Gastrocnemius medialis (tissue), 4 donors: ENCODE data around the gene DRP2.
"Not testable (repeated sequence)": the region's sequence is repeated elsewhere in the genome, so short reads cannot be mapped to it uniquely, and the experiment has no call there.

Source experiments
- POLR2A ChIP-seq, 2 donors: fragments of 450-650 bp; IDR thresholded peaks; one replicate each; pipeline ENCODE4 v1.6.1; 2017; ENCODE audit warnings: antibody characterized with exemption in 2 of 2, mild to moderate bottlenecking in 2 of 2, moderate library complexity in 2 of 2
- TF ChIP-seq, protein P1 (sequence below), 5 experiments: fragments of 450-650 bp in 3 of 5; fragments of 200-600 bp in 2 of 5; sonication (generic) in 2 of 5; IDR thresholded peaks in 4 of 5; conservative IDR thresholded peaks in 1 of 5; 1 replicate in 4 of 5; 2 replicates in 1 of 5; pipeline ENCODE4 v1.5.1; 2016 to 2019; ENCODE audit warnings: antibody characterized with exemption in 5 of 5, mild to moderate bottlenecking in 3 of 5, moderate library complexity in 3 of 5

GRCh38 chrX:101295603-101296002 lies 76.0 kb downstream of the DRP2 start:
- TF ChIP-seq, protein P1, sequence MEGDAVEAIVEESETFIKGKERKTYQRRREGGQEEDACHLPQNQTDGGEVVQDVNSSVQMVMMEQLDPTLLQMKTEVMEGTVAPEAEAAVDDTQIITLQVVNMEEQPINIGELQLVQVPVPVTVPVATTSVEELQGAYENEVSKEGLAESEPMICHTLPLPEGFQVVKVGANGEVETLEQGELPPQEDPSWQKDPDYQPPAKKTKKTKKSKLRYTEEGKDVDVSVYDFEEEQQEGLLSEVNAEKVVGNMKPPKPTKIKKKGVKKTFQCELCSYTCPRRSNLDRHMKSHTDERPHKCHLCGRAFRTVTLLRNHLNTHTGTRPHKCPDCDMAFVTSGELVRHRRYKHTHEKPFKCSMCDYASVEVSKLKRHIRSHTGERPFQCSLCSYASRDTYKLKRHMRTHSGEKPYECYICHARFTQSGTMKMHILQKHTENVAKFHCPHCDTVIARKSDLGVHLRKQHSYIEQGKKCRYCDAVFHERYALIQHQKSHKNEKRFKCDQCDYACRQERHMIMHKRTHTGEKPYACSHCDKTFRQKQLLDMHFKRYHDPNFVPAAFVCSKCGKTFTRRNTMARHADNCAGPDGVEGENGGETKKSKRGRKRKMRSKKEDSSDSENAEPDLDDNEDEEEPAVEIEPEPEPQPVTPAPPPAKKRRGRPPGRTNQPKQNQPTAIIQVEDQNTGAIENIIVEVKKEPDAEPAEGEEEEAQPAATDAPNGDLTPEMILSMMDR (IDR thresholded peaks at IDR 0.05 in 4 of 5, conservative IDR thresholded peaks at IDR 0.05 in 1 of 5), result not testable (repeated sequence)
- not testable (repeated sequence) for TF ChIP-seq POLR2A (IDR thresholded peaks at IDR 0.05)
